Natural killer cell (primary cell): ENCODE results near the gene SLC44A1. TPM values are rescaled to one million over a fixed set of nuclear protein-coding genes. Genes with fewer than 3 reads are reported as not detected.

Experiments used
- ATAC-seq, 3 donors: fragments of 150-1000 bp in 2 of 3; fragments of 200-7000 bp in 1 of 3; cut with Tn5 transposase; 1 replicate in 1 of 3; 2 replicates in 2 of 3; pipeline ENCODE4 v1.10.0; 2021; ENCODE audit warnings: mild to moderate bottlenecking in 2 of 3, moderate library complexity in 2 of 3
- DNase-seq, 2 donors: peaks; one replicate each; pipeline versions ENCODE4 v3.0.0 to v3.0.0-alpha.2; 2013 to 2021; ENCODE audit warnings: mixed read lengths in 1 of 2
- H3K27ac ChIP-seq: one replicate; pipeline ENCODE4 v1.5.1; 2013; ENCODE audit warnings: mild to moderate bottlenecking, low read length
- H3K27me3 ChIP-seq: one replicate; pipeline ENCODE4 v1.6.1; 2013; ENCODE audit warnings: low read length; ENCODE audit not compliant: control insufficient read depth, insufficient read depth
- H3K36me3 ChIP-seq: one replicate; pipeline ENCODE4 v1.6.1; 2013; ENCODE audit warnings: low read length; ENCODE audit not compliant: control insufficient read depth, insufficient read depth
- H3K4me1 ChIP-seq: one replicate; pipeline ENCODE4 v1.6.1; 2013; ENCODE audit warnings: low read length; ENCODE audit not compliant: control insufficient read depth, insufficient read depth
- H3K4me3 ChIP-seq: one replicate; pipeline ENCODE4 v1.5.1; 2013; ENCODE audit warnings: low read length
- H3K9me3 ChIP-seq: one replicate; pipeline ENCODE4 v1.6.1; 2013; ENCODE audit warnings: low read length; ENCODE audit not compliant: control insufficient read depth, insufficient read depth
- H3K27ac Mint-ChIP-seq, 2 donors: one replicate each; pipeline ENCODE4 v1.8.0; 2022; ENCODE audit warnings: mild to moderate bottlenecking in 2 of 2, mixed read lengths in 2 of 2, moderate library complexity in 1 of 2
- H3K27me3 Mint-ChIP-seq, 2 donors: one replicate each; pipeline ENCODE4 v1.8.0; 2022; ENCODE audit warnings: low read depth in 2 of 2, mixed read lengths in 2 of 2
- H3K36me3 Mint-ChIP-seq: one replicate; pipeline ENCODE4 v1.8.0; 2022; ENCODE audit warnings: mixed read lengths
- H3K4me1 Mint-ChIP-seq, 2 donors: one replicate each; pipeline ENCODE4 v1.8.0; 2022; ENCODE audit warnings: mixed read lengths in 2 of 2
- H3K4me3 Mint-ChIP-seq: one replicate; pipeline ENCODE4 v1.8.0; 2022; ENCODE audit warnings: mild to moderate bottlenecking, moderate library complexity, mixed read lengths
- H3K9me3 Mint-ChIP-seq, 2 donors: one replicate each; pipeline ENCODE4 v1.8.0; 2022; ENCODE audit warnings: mixed read lengths in 2 of 2
- CTCF ChIP-seq: fragments of 200-600 bp; IDR thresholded peaks from one replicate; pipeline ENCODE4 v1.8.0; 2022; ENCODE audit warnings: antibody characterized with exemption
- WGBS: methylation state at CpG from one replicate; pipeline ENCODE4 v1.1.7; 2013; ENCODE audit warnings: missing lambda C conversion rate; ENCODE audit not compliant: insufficient coverage; 5-methylcytosine and 5-hydroxymethylcytosine counted together
- intact Hi-C: fragments of 100-400 bp; cut with micrococcal nuclease; formaldehyde crosslinking; loops from one replicate; pipeline ENCODE4 v1.14.2; 2022
- total RNA-seq, 4 donors: library from RNA; stranded (reverse); fragments of 120-200 nt in 1 of 4; gene quantifications; one replicate each; pipeline versions ENCODE4 v1.2.3 to v1.2.4, GENCODE V29; 2013 to 2022

The SLC44A1 gene
- total RNA-seq, 3 donors from 2014 or later (not counting 1 experiment from before 2014, with no cell fraction given): 7.1 to 8.3 (median 7.9) TPM

- H3K36me3 ChIP-seq: no peaks in the 10 kb centered on the region
- peak in 1 of 2 donors; percentile 59 for DNase-seq
- peaks cover 3% of the 10 kb centered on the region for H3K4me1 ChIP-seq
- no peaks in the 10 kb centered on the region for H3K9me3 Mint-ChIP-seq
- TF ChIP-seq CTCF: no peak
- peaks cover 15 to 19% of the 10 kb centered on the region in 2 donors for H3K4me1 Mint-ChIP-seq
- WGBS: 9% methylated on average over 8 of the region's 9 CpGs
- intact Hi-C loops: no loop called here
- peak overlapping the region; percentile 93 for H3K4me3 Mint-ChIP-seq
- H3K9me3 ChIP-seq: no peaks in the 10 kb centered on the region
- H3K27me3 Mint-ChIP-seq: no peaks in the 10 kb centered on the region
- H3K27me3 ChIP-seq: no peaks in the 10 kb centered on the region
- peak overlapping the region; percentile 46 for H3K4me3 ChIP-seq
- peak; percentile 61 to 86 (median 75) for ATAC-seq
- H3K27ac ChIP-seq: no peak overlapping the region
- peak overlapping the region; percentile 19 to 81 for H3K27ac Mint-ChIP-seq
- H3K36me3 Mint-ChIP-seq: no peaks in the 10 kb centered on the region
Observed at GRCh38 chr9:105385381-105385985, 141.0 kb downstream of the SLC44A1 start.

- Histone ChIP-seq H3K36me3 (no peaks in the 10 kb centered on the region), H3K9me3 (no peaks in the 10 kb centered on the region), H3K4me3 (no peak overlapping the region), H3K27ac (no peak overlapping the region), H3K27me3 (no peaks in the 10 kb centered on the region), H3K4me1 (peaks cover 3% of the 10 kb centered on the region)
- 98% methylated on average over 6 of the region's 6 CpGs for WGBS
- no peaks in the 10 kb centered on the region for H3K9me3 Mint-ChIP-seq
- ATAC-seq: no peak
- H3K36me3 Mint-ChIP-seq: no peaks in the 10 kb centered on the region
- no peaks in the 10 kb centered on the region for H3K27me3 Mint-ChIP-seq
- DNase-seq: no peak
- no peak overlapping the region for H3K27ac Mint-ChIP-seq
- H3K4me1 Mint-ChIP-seq: peaks cover 12 to 16% of the 10 kb centered on the region in 2 donors
- intact Hi-C loops: no loop called here
- no peak for TF ChIP-seq CTCF
- H3K4me3 Mint-ChIP-seq: no peak overlapping the region
Observed at GRCh38 chr9:105389796-105390195, 145.3 kb downstream of the SLC44A1 start.

GRCh38 chr9:105390871-105391270 lies 146.4 kb downstream of the SLC44A1 start:
- no peaks in the 10 kb centered on the region for H3K36me3 ChIP-seq
- H3K27ac ChIP-seq: no peak overlapping the region
- peaks cover under 1 to 7% of the 10 kb centered on the region in 2 donors for H3K27me3 Mint-ChIP-seq
- no peak overlapping the region for H3K4me3 ChIP-seq
- no peaks in the 10 kb centered on the region for H3K36me3 Mint-ChIP-seq
- intact Hi-C loops: no loop called here
- peaks cover under 1 to 5% of the 10 kb centered on the region in 2 donors for H3K4me1 Mint-ChIP-seq
- WGBS: 87% methylated on average over 2 of the region's 3 CpGs
- H3K27me3 ChIP-seq: no peaks in the 10 kb centered on the region
- TF ChIP-seq CTCF: no peak
- no peaks in the 10 kb centered on the region for H3K9me3 Mint-ChIP-seq
- no peak for ATAC-seq
- H3K4me1 ChIP-seq: no peaks in the 10 kb centered on the region
- H3K27ac Mint-ChIP-seq: no peak overlapping the region
- DNase-seq: no peak
- no peaks in the 10 kb centered on the region for H3K9me3 ChIP-seq
- H3K4me3 Mint-ChIP-seq: no peak overlapping the region

- whole genome bisulfite sequencing: no CpG with 5 or more reads among the region's 1 CpG
- no peak for ATAC-seq
- intact Hi-C loops: no loop called here
Observed at GRCh38 chr9:105391288-105391687, 146.8 kb downstream of the SLC44A1 start.

More at GRCh38 chr9:105391288-105391687, 146.8 kb downstream of the SLC44A1 start:
- Histone ChIP-seq H3K27ac (no peak overlapping the region), H3K9me3 (no peaks in the 10 kb centered on the region), H3K27me3 (no peaks in the 10 kb centered on the region), H3K4me1 (no peaks in the 10 kb centered on the region), H3K36me3 (no peaks in the 10 kb centered on the region), H3K4me3 (no peak overlapping the region)
- Mint-ChIP-seq H3K9me3 (no peaks in the 10 kb centered on the region), H3K27ac (no peak overlapping the region), H3K36me3 (no peaks in the 10 kb centered on the region), H3K27me3 (peaks cover 4 to 12% of the 10 kb centered on the region in 2 donors), H3K4me3 (no peak overlapping the region), H3K4me1 (peaks cover 0 to 4% of the 10 kb centered on the region in 2 donors)
- TF ChIP-seq CTCF: no peak
- DNase-seq: no peak
